HepG2 (cell line): ENCODE measurements around the gene PCSK5. TPM values are rescaled to one million over a fixed set of nuclear protein-coding genes. Genes with fewer than 3 reads are reported as not detected.

Experiments
- ATAC-seq: fragments of 200-7000 bp; cut with Tn5 transposase; 3 replicates; pipeline ENCODE4 v1.9.1; 2020; ENCODE audit warnings: mild to moderate bottlenecking, moderate library complexity
- BruUV-seq: library from RNA; stranded (reverse); fragments of 400-500 nt; replicated peaks from 2 replicates; lab custom pipeline; 2021; lab: Mats Ljungman, UMichigan
- CTCF ChIA-PET: fragments of 300-600 bp; formaldehyde crosslinking; extraction: SDS; loops from one replicate; lab custom pipeline; 2021; ENCODE audit warnings: low total read pairs, inconsistent platforms, low intra/inter-chr PET ratio; lab: Yijun Ruan, JAX
- POLR2A ChIA-PET: fragments of 350-600 bp; sonication (Branson Sonifier 250); formaldehyde crosslinking; loops from one replicate; lab custom pipeline; 2020; ENCODE audit warnings: antibody characterized with exemption, inconsistent platforms; lab: Yijun Ruan, JAX
- DNase-seq: peaks from one replicate; pipeline ENCODE4 v3.0.0-alpha.2; 2015; ENCODE audit warnings: low spot score
- FAIRE-seq: peaks from 3 replicates; lab custom pipeline; 2011; peaks lifted over from hg19 to GRCh38; lab: Jason Lieb, UNC
- H2AFZ ChIP-seq: one replicate; pipeline ENCODE4 v1.6.1; 2011; ENCODE audit warnings: low read length, inconsistent platforms
- H3K27ac ChIP-seq: fragments of 300-600 bp; 3 replicates; pipeline ENCODE4 v1.8.0; 2011; ENCODE audit warnings: mixed run types, mild to moderate bottlenecking, mixed read lengths, low read length, inconsistent platforms; ENCODE audit not compliant: insufficient read depth; ENCODE audit errors: extremely low read length
- H3K27me3 ChIP-seq, 2 experiments: fragments of 200-600 bp in 1 of 2; 2 replicates in 1 of 2; 3 replicates in 1 of 2; pipeline versions ENCODE4 v1.6.0 to v1.8.0; 2011; ENCODE audit warnings: low read length in 2 of 2, mild to moderate bottlenecking in 2 of 2, moderate library complexity in 2 of 2, inconsistent platforms in 1 of 2; ENCODE audit not compliant: insufficient read depth in 2 of 2, control insufficient read depth in 1 of 2
- H3K36me3 ChIP-seq, 2 experiments: fragments of 200-600 bp in 1 of 2; replicated peaks in 1 of 2; 2 replicates in 1 of 2; 3 replicates in 1 of 2; pipeline versions ENCODE4 v1.5.1 to v1.8.0; 2011; ENCODE audit warnings: low read length in 2 of 2, inconsistent platforms in 1 of 2; ENCODE audit not compliant: insufficient read depth in 2 of 2, control insufficient read depth in 1 of 2
- H3K4me1 ChIP-seq: 2 replicates; pipeline ENCODE4 v1.5.1; 2012; ENCODE audit warnings: low read length, inconsistent platforms; ENCODE audit not compliant: insufficient read depth
- H3K4me2 ChIP-seq: 2 replicates; pipeline ENCODE4 v1.6.0; 2011; ENCODE audit warnings: low read depth, low read length, inconsistent platforms
- H3K4me3 ChIP-seq, 3 experiments: fragments of 200-600 bp in 1 of 3; sonication (generic), shearing (Covaris generic) in 1 of 3; replicated peaks in 1 of 3; 2 replicates each; pipeline ENCODE4 v1.5.1; 2011 to 2016; ENCODE audit warnings: low read length in 3 of 3, inconsistent platforms in 2 of 3, low read depth in 2 of 3, mild to moderate bottlenecking in 2 of 3, control low read depth in 1 of 3, mixed read lengths in 1 of 3; ENCODE audit not compliant: insufficient read depth in 1 of 3
- H3K79me2 ChIP-seq: one replicate; pipeline ENCODE4 v1.6.1; 2011; ENCODE audit warnings: low read length, inconsistent platforms; ENCODE audit not compliant: insufficient read depth
- H3K9ac ChIP-seq: 2 replicates; pipeline ENCODE4 v1.6.0; 2011; ENCODE audit warnings: mild to moderate bottlenecking, low read depth, low read length, inconsistent platforms; ENCODE audit not compliant: insufficient read depth
- H3K9me3 ChIP-seq: 2 replicates; pipeline ENCODE4 v1.5.1; 2012; ENCODE audit warnings: mild to moderate bottlenecking, low read length
- H4K20me1 ChIP-seq: 2 replicates; pipeline ENCODE4 v1.6.0; 2011; ENCODE audit warnings: inconsistent platforms, mild to moderate bottlenecking, low read length, moderate library complexity; ENCODE audit not compliant: insufficient read depth
- FIP1L1 ChIP-seq: fragments of 200-400 bp; formaldehyde crosslinking; IDR thresholded peaks from 2 replicates; pipeline ENCODE4 v1.6.1; 2018; ENCODE audit warnings: low read depth, mild to moderate bottlenecking, low read length, moderate library complexity, borderline replicate concordance; ENCODE audit not compliant: insufficient read depth
- FOXO1 ChIP-seq: sonication (generic); formaldehyde crosslinking; IDR thresholded peaks from 2 replicates; pipeline ENCODE4 v1.4.0; 2020; ENCODE audit warnings: missing genetic modification reagents
- HOXA5 ChIP-seq: sonication (generic); formaldehyde crosslinking; IDR thresholded peaks from 2 replicates; pipeline ENCODE4 v1.4.0; 2020; ENCODE audit warnings: missing genetic modification reagents
- ISX ChIP-seq: sonication (generic); formaldehyde crosslinking; conservative IDR thresholded peaks from 2 replicates; pipeline ENCODE4 v1.5.0; 2020; ENCODE audit warnings: missing genetic modification reagents
- MTF2 ChIP-seq: sonication (generic); formaldehyde crosslinking; IDR thresholded peaks from 2 replicates; pipeline ENCODE4 v1.5.0; 2020; ENCODE audit warnings: missing genetic modification reagents, borderline replicate concordance
- SNAPC2 ChIP-seq: sonication (generic); formaldehyde crosslinking; IDR thresholded peaks from 2 replicates; pipeline ENCODE4 v1.8.1; 2022; ENCODE audit warnings: mild to moderate bottlenecking, missing genetic modification reagents
- SOX5 ChIP-seq: IDR thresholded peaks from 2 replicates; pipeline ENCODE4 v1.6.1; 2016; ENCODE audit warnings: borderline replicate concordance
- TAF1 ChIP-seq: sonication (generic); formaldehyde crosslinking; IDR thresholded peaks from 2 replicates; pipeline ENCODE4 v1.4.0; 2020; ENCODE audit warnings: missing genetic modification reagents
- ZNF326 ChIP-seq: sonication (generic); formaldehyde crosslinking; IDR thresholded peaks from 2 replicates; pipeline ENCODE4 v1.4.0; 2020; ENCODE audit warnings: missing genetic modification reagents, borderline replicate concordance
- ZNF460 ChIP-seq: sonication (generic); formaldehyde crosslinking; IDR thresholded peaks from 2 replicates; pipeline ENCODE4 v1.5.1; 2020; ENCODE audit warnings: missing genetic modification reagents, mild to moderate bottlenecking, borderline replicate concordance
- ZNF552 ChIP-seq: sonication (generic); formaldehyde crosslinking; IDR thresholded peaks from 2 replicates; pipeline ENCODE4 v1.9.0; 2022; ENCODE audit warnings: missing genetic modification reagents, mild to moderate bottlenecking, borderline replicate concordance
- WGBS: methylation state at CpG from one replicate; pipeline ENCODE4 v1.1.6; 2017; ENCODE audit warnings: low lambda C conversion rate; 5-methylcytosine and 5-hydroxymethylcytosine counted together
- in situ Hi-C: cut with HindIII; loops from 2 replicates; pipeline ENCODE4 v1.10.0; 2017; ENCODE audit warnings: low pct_unique_long_range_greater_than_20kb; ENCODE audit not compliant: extremely low pct_ligation_motif_present
- intact Hi-C: fragments of 100-400 bp; cut with micrococcal nuclease; formaldehyde crosslinking; loops from one replicate; pipeline ENCODE4 v1.10.0; 2022; ENCODE audit not compliant: unreplicated experiment
- polyA plus RNA-seq, 8 experiments: library from polyadenylated mRNA; depleted of rRNA in 3 of 8; stranded (reverse) in 7 of 8; unstranded in 1 of 8; fragments of >200 nt; fragmentation: Illumina TruSeq in 4 of 8; extraction: Trizol in 4 of 8; gene quantifications; 2 replicates each; pipeline versions ENCODE4 v1.2.1 to v1.2.3, GENCODE V29; 2011 to 2016; ENCODE audit warnings: low read depth in 4 of 8, missing spikeins in 1 of 8, mixed read lengths in 1 of 8; ENCODE audit not compliant: insufficient read depth in 1 of 8
- total RNA-seq, 5 experiments: library from RNA; depleted of rRNA; stranded (reverse); fragments of >200 nt; fragmentation: Illumina TruSeq; extraction: Trizol; gene quantifications; 2 replicates each; pipeline ENCODE4 v1.2.3, GENCODE V29; 2016; ENCODE audit warnings: low read depth in 1 of 5
- TF ChIP-seq, protein P1 (sequence below): fragments of 450-650 bp; IDR thresholded peaks from 2 replicates; pipeline ENCODE4 v1.6.1; 2016
- TF ChIP-seq, protein P2 (sequence below): sonication (generic); formaldehyde crosslinking; IDR thresholded peaks from 2 replicates; pipeline ENCODE4 v1.5.0; 2020; ENCODE audit warnings: mild to moderate bottlenecking, missing genetic modification reagents
- TF ChIP-seq, protein P3 (sequence below): sonication (generic); formaldehyde crosslinking; IDR thresholded peaks from 2 replicates; pipeline ENCODE4 v1.5.0; 2020; ENCODE audit warnings: mild to moderate bottlenecking, missing genetic modification reagents
- TF ChIP-seq, protein P4 (sequence below): IDR thresholded peaks from 2 replicates; pipeline ENCODE4 v1.6.1; 2016

The PCSK5 gene
- total and polyA plus RNA-seq, 2 of the 13 experiments (the other 11 are each of a cell fraction or from before 2014, with no cell fraction given) = 0.55 to 0.66 TPM

DNA sequence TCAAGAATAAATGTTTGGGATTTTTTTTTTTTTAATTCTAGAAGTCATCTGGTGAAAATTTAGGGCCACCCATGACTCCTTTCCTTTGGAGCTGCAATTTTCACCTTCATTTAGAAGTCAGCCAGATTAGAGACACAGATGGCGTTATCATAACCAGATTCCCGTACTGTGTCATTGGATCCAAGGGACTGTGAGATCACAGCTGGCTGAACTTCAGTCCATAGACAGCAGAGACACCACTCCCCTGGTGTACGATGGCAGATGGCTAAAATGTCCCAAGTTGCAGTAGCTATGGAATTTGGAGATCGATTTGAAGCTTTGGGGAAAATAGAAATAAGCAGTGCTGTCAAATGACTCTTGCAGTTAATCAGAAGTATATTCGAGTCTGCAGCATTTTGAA lies 287.5 kb downstream of the PCSK5 start:
- Histone ChIP-seq H3K4me1 (no peaks in the 10 kb centered on the region), H3K9me3 (no peaks in the 10 kb centered on the region), H3K36me3 (no peaks in the 10 kb centered on the region), H3K27ac (no peak overlapping the region), H3K4me3 (no peak overlapping the region), H3K79me2 (no peaks in the 10 kb centered on the region), H2AFZ (no peak overlapping the region), H3K4me2 (no peak overlapping the region), H3K9ac (no peak overlapping the region), H3K27me3 (no peaks in the 10 kb centered on the region), H4K20me1 (no peaks in the 10 kb centered on the region)
- ATAC-seq (no peak), FAIRE-seq (no peak), DNase-seq (no peak)
- WGBS = 7% methylated on average over 5 of the region's 5 CpGs
- ChIA-PET CTCF (no interaction called here), POLR2A (no interaction called here)
- intact Hi-C loops = no loop called here
- TF ChIP-seq ZNF552 = no peak
- no peak for TF ChIP-seq MTF2
- TF ChIP-seq, protein P1, sequence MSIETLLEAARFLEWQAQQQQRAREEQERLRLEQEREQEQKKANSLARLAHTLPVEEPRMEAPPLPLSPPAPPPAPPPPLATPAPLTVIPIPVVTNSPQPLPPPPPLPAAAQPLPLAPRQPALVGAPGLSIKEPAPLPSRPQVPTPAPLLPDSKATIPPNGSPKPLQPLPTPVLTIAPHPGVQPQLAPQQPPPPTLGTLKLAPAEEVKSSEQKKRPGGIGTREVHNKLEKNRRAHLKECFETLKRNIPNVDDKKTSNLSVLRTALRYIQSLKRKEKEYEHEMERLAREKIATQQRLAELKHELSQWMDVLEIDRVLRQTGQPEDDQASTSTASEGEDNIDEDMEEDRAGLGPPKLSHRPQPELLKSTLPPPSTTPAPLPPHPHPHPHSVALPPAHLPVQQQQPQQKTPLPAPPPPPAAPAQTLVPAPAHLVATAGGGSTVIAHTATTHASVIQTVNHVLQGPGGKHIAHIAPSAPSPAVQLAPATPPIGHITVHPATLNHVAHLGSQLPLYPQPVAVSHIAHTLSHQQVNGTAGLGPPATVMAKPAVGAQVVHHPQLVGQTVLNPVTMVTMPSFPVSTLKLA = no peak
- TF ChIP-seq, protein P2, sequence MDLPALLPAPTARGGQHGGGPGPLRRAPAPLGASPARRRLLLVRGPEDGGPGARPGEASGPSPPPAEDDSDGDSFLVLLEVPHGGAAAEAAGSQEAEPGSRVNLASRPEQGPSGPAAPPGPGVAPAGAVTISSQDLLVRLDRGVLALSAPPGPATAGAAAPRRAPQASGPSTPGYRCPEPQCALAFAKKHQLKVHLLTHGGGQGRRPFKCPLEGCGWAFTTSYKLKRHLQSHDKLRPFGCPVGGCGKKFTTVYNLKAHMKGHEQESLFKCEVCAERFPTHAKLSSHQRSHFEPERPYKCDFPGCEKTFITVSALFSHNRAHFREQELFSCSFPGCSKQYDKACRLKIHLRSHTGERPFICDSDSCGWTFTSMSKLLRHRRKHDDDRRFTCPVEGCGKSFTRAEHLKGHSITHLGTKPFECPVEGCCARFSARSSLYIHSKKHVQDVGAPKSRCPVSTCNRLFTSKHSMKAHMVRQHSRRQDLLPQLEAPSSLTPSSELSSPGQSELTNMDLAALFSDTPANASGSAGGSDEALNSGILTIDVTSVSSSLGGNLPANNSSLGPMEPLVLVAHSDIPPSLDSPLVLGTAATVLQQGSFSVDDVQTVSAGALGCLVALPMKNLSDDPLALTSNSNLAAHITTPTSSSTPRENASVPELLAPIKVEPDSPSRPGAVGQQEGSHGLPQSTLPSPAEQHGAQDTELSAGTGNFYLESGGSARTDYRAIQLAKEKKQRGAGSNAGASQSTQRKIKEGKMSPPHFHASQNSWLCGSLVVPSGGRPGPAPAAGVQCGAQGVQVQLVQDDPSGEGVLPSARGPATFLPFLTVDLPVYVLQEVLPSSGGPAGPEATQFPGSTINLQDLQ = no peak
- TF ChIP-seq, protein P3, sequence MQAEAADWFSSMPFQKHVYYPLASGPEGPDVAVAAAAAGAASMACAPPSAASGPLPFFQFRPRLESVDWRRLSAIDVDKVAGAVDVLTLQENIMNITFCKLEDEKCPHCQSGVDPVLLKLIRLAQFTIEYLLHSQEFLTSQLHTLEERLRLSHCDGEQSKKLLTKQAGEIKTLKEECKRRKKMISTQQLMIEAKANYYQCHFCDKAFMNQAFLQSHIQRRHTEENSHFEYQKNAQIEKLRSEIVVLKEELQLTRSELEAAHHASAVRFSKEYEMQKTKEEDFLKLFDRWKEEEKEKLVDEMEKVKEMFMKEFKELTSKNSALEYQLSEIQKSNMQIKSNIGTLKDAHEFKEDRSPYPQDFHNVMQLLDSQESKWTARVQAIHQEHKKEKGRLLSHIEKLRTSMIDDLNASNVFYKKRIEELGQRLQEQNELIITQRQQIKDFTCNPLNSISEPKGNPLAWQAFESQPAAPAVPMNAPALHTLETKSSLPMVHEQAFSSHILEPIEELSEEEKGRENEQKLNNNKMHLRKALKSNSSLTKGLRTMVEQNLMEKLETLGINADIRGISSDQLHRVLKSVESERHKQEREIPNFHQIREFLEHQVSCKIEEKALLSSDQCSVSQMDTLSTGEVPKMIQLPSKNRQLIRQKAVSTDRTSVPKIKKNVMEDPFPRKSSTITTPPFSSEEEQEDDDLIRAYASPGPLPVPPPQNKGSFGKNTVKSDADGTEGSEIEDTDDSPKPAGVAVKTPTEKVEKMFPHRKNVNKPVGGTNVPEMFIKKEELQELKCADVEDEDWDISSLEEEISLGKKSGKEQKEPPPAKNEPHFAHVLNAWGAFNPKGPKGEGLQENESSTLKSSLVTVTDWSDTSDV (CRISPR knock-in tag) = no peak
- TF ChIP-seq SNAPC2 (CRISPR knock-in tag) = no peak
- TF ChIP-seq ZNF326 (CRISPR knock-in tag) = no peak
- TF ChIP-seq FIP1L1 = no peak
- no peak for TF ChIP-seq ZNF460 (CRISPR knock-in tag)
- TF ChIP-seq FOXO1 (CRISPR knock-in tag) = no peak
- TF ChIP-seq, protein P4, sequence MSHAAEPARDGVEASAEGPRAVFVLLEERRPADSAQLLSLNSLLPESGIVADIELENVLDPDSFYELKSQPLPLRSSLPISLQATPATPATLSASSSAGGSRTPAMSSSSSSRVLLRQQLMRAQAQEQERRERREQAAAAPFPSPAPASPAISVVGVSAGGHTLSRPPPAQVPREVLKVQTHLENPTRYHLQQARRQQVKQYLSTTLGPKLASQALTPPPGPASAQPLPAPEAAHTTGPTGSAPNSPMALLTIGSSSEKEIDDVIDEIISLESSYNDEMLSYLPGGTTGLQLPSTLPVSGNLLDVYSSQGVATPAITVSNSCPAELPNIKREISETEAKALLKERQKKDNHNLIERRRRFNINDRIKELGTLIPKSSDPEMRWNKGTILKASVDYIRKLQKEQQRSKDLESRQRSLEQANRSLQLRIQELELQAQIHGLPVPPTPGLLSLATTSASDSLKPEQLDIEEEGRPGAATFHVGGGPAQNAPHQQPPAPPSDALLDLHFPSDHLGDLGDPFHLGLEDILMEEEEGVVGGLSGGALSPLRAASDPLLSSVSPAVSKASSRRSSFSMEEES (CRISPR knock-in tag) = no peak
- no peak for TF ChIP-seq SOX5 (CRISPR knock-in tag)
- TF ChIP-seq HOXA5 (CRISPR knock-in tag) = no peak
- no peak for TF ChIP-seq ISX (CRISPR knock-in tag)
- no peak for TF ChIP-seq TAF1 (CRISPR knock-in tag)
- BruUV-seq = no TSS peak
- in situ Hi-C loops = no loop called here
